HG02571 (cell line): ENCODE data around the gene POMT2.
"Not testable (repeated sequence)": the region's sequence is repeated elsewhere in the genome, so short reads cannot be mapped to it uniquely, and the experiment has no call there.

Experiments
- ATAC-seq: cut with Tn5 transposase; IDR thresholded peaks from one replicate; pipeline ENCODE4 v1.9.1; 2021; ENCODE audit warnings: mild to moderate bottlenecking, moderate library complexity; ENCODE audit not compliant: unreplicated experiment

Gene POMT2

GRCh38 chr14:77325746-77326094 lies 5.0 kb upstream of the POMT2 start:
- ATAC-seq = no peak

GRCh38 chr14:77324816-77325745 lies 4.4 kb upstream of the POMT2 start:
- ATAC-seq = no peak

- no peak for ATAC-seq
These were observed 3.6 kb upstream of the POMT2 start for GRCh38 chr14:77324289-77324688.

GRCh38 chr14:77323571-77323970 lies 2.9 kb upstream of the POMT2 start:
- ATAC-seq = no peak

- no peak for ATAC-seq
These were observed 2.3 kb upstream of the POMT2 start for GRCh38 chr14:77322951-77323350.

GRCh38 chr14:77322250-77322902 lies 1.7 kb upstream of the POMT2 start:
- ATAC-seq = no peak

- ATAC-seq = no peak
These were observed 1.3 kb downstream of the POMT2 start for GRCh38 chr14:77319422-77319821.

- ATAC-seq = not testable (repeated sequence)
These were observed 1.9 kb downstream of the POMT2 start for GRCh38 chr14:77318756-77319155.

- no peak for ATAC-seq
These were observed 2.6 kb downstream of the POMT2 start for GRCh38 chr14:77318006-77318553.

- no peak for ATAC-seq
These were observed 3.8 kb downstream of the POMT2 start for GRCh38 chr14:77316872-77317301.

GRCh38 chr14:77316195-77316505 lies 4.5 kb downstream of the POMT2 start:
- ATAC-seq = no peak

GRCh38 chr14:77314539-77315457 lies 5.9 kb downstream of the POMT2 start:
- no peak for ATAC-seq

GRCh38 chr14:77314043-77314442 lies 6.6 kb downstream of the POMT2 start:
- ATAC-seq = no peak

GRCh38 chr14:77313371-77313770 lies 7.3 kb downstream of the POMT2 start:
- ATAC-seq = no peak

GRCh38 chr14:77311217-77311616 lies 9.5 kb downstream of the POMT2 start:
- no peak for ATAC-seq

GRCh38 chr14:77310026-77310425 lies 10.7 kb downstream of the POMT2 start:
- no peak for ATAC-seq

GRCh38 chr14:77309131-77309530 lies 11.6 kb downstream of the POMT2 start:
- no peak for ATAC-seq

GRCh38 chr14:77306851-77307496 lies 13.7 kb downstream of the POMT2 start:
- ATAC-seq = no peak

- ATAC-seq = no peak
These were observed 14.3 kb downstream of the POMT2 start for GRCh38 chr14:77306416-77306815.

- ATAC-seq = no peak
These were observed 15.0 kb downstream of the POMT2 start for GRCh38 chr14:77305696-77306095.
